A673 (cell line): ENCODE data around the gene TBC1D9B.

ENCODE experiments used
- CTCF ChIP-seq: fragments of 300-800, 200-600 bp; sonication (generic); conservative IDR thresholded peaks from 2 replicates; pipeline ENCODE4 v1.5.1; 2017; ENCODE audit warnings: low read depth, mild to moderate bottlenecking, antibody characterized with exemption, low read length, moderate library complexity, mixed read lengths
- EZH2 ChIP-seq: fragments of 200-600 bp; sonication (generic); IDR thresholded peaks from 2 replicates; pipeline ENCODE4 v1.6.1; 2017; ENCODE audit warnings: borderline replicate concordance, low read depth, mild to moderate bottlenecking, mixed read lengths, antibody characterized with exemption, low read length; ENCODE audit not compliant: poor library complexity, severe bottlenecking

DNA sequence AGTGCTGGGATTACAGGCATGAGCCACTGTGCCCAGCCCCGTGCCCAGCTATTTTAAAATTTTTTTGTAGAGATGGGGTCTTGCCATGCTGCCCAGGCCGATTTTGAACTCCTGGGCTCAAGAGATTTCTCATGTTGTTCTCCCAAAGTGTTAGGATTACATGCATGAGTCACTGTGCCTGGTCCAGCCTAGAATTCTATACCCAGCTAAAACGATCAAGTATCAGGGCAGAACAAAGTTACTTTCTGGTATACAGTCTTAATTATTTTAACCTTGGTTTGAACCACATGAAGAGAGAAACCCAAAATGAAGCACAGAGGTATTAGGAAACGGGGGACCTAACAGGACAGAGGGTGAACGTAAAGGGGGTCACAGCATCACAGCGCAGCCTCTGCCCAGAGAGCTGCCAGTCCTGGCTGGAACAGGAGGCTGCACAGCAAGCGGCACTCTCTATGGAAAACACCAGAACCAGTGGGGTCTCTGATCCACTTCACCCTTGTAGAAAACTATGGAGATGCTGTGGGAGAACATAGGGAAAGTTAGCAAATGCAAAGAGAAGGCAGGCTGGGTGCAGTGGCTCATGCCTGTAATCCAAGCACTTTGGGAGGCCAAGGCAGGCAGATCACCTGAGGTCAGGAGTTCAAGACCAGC is 76.8 kb downstream of the TBC1D9B start:
- TF ChIP-seq CTCF (no peak), EZH2 (no peak)
